HepG2 (cell line): ENCODE results near the gene OPN5. TPM values are rescaled to one million over a fixed set of nuclear protein-coding genes. Genes with fewer than 3 reads are reported as not detected.

ENCODE experiments used
- ATAC-seq: fragments of 200-7000 bp; cut with Tn5 transposase; 3 replicates; pipeline ENCODE4 v1.9.1; 2020; ENCODE audit warnings: mild to moderate bottlenecking, moderate library complexity
- BruUV-seq: library from RNA; stranded (reverse); fragments of 400-500 nt; replicated peaks from 2 replicates; lab custom pipeline; 2021; lab: Mats Ljungman, UMichigan
- CTCF ChIA-PET: fragments of 300-600 bp; formaldehyde crosslinking; extraction: SDS; loops from one replicate; lab custom pipeline; 2021; ENCODE audit warnings: low total read pairs, inconsistent platforms, low intra/inter-chr PET ratio; lab: Yijun Ruan, JAX
- POLR2A ChIA-PET: fragments of 350-600 bp; sonication (Branson Sonifier 250); formaldehyde crosslinking; loops from one replicate; lab custom pipeline; 2020; ENCODE audit warnings: antibody characterized with exemption, inconsistent platforms; lab: Yijun Ruan, JAX
- DNase-seq: peaks from one replicate; pipeline ENCODE4 v3.0.0-alpha.2; 2015; ENCODE audit warnings: low spot score
- FAIRE-seq: peaks from 3 replicates; lab custom pipeline; 2011; peaks lifted over from hg19 to GRCh38; lab: Jason Lieb, UNC
- H2AFZ ChIP-seq: one replicate; pipeline ENCODE4 v1.6.1; 2011; ENCODE audit warnings: low read length, inconsistent platforms
- H3K27ac ChIP-seq: fragments of 300-600 bp; 3 replicates; pipeline ENCODE4 v1.8.0; 2011; ENCODE audit warnings: mixed run types, mild to moderate bottlenecking, mixed read lengths, low read length, inconsistent platforms; ENCODE audit not compliant: insufficient read depth; ENCODE audit errors: extremely low read length
- H3K27me3 ChIP-seq, 2 experiments: fragments of 200-600 bp in 1 of 2; 2 replicates in 1 of 2; 3 replicates in 1 of 2; pipeline versions ENCODE4 v1.6.0 to v1.8.0; 2011; ENCODE audit warnings: low read length in 2 of 2, mild to moderate bottlenecking in 2 of 2, moderate library complexity in 2 of 2, inconsistent platforms in 1 of 2; ENCODE audit not compliant: insufficient read depth in 2 of 2, control insufficient read depth in 1 of 2
- H3K36me3 ChIP-seq, 2 experiments: fragments of 200-600 bp in 1 of 2; replicated peaks in 1 of 2; 2 replicates in 1 of 2; 3 replicates in 1 of 2; pipeline versions ENCODE4 v1.5.1 to v1.8.0; 2011; ENCODE audit warnings: low read length in 2 of 2, inconsistent platforms in 1 of 2; ENCODE audit not compliant: insufficient read depth in 2 of 2, control insufficient read depth in 1 of 2
- H3K4me1 ChIP-seq: 2 replicates; pipeline ENCODE4 v1.5.1; 2012; ENCODE audit warnings: low read length, inconsistent platforms; ENCODE audit not compliant: insufficient read depth
- H3K4me2 ChIP-seq: 2 replicates; pipeline ENCODE4 v1.6.0; 2011; ENCODE audit warnings: low read depth, low read length, inconsistent platforms
- H3K4me3 ChIP-seq, 3 experiments: fragments of 200-600 bp in 1 of 3; sonication (generic), shearing (Covaris generic) in 1 of 3; replicated peaks in 1 of 3; 2 replicates each; pipeline ENCODE4 v1.5.1; 2011 to 2016; ENCODE audit warnings: low read length in 3 of 3, inconsistent platforms in 2 of 3, low read depth in 2 of 3, mild to moderate bottlenecking in 2 of 3, control low read depth in 1 of 3, mixed read lengths in 1 of 3; ENCODE audit not compliant: insufficient read depth in 1 of 3
- H3K79me2 ChIP-seq: one replicate; pipeline ENCODE4 v1.6.1; 2011; ENCODE audit warnings: low read length, inconsistent platforms; ENCODE audit not compliant: insufficient read depth
- H3K9ac ChIP-seq: 2 replicates; pipeline ENCODE4 v1.6.0; 2011; ENCODE audit warnings: mild to moderate bottlenecking, low read depth, low read length, inconsistent platforms; ENCODE audit not compliant: insufficient read depth
- H3K9me3 ChIP-seq: 2 replicates; pipeline ENCODE4 v1.5.1; 2012; ENCODE audit warnings: mild to moderate bottlenecking, low read length
- H4K20me1 ChIP-seq: 2 replicates; pipeline ENCODE4 v1.6.0; 2011; ENCODE audit warnings: inconsistent platforms, mild to moderate bottlenecking, low read length, moderate library complexity; ENCODE audit not compliant: insufficient read depth
- EZH2 ChIP-seq: conservative IDR thresholded peaks from 2 replicates; pipeline ENCODE4 v1.6.1; 2012; ENCODE audit warnings: mild to moderate bottlenecking, low read depth, low read length, moderate library complexity
- IKZF4 ChIP-seq: sonication (generic); formaldehyde crosslinking; IDR thresholded peaks from 2 replicates; pipeline ENCODE4 v1.5.1; 2020; ENCODE audit warnings: borderline replicate concordance, mild to moderate bottlenecking, low read depth, missing genetic modification reagents; ENCODE audit errors: not compliant biosample characterization
- IKZF5 ChIP-seq: IDR thresholded peaks from 2 replicates; pipeline ENCODE4 v1.6.1; 2018; ENCODE audit warnings: missing genetic modification reagents, mild to moderate bottlenecking, missing compliant biosample characterization
- IRX3 ChIP-seq: sonication (generic); formaldehyde crosslinking; IDR thresholded peaks from 2 replicates; pipeline ENCODE4 v1.8.1; 2023; ENCODE audit warnings: mild to moderate bottlenecking, low read depth, missing genetic modification reagents, borderline replicate concordance
- RFXAP ChIP-seq: sonication (generic); formaldehyde crosslinking; IDR thresholded peaks from 2 replicates; pipeline ENCODE4 v1.4.0; 2020; ENCODE audit warnings: missing genetic modification reagents, borderline replicate concordance
- RNF219 ChIP-seq: sonication (generic); formaldehyde crosslinking; IDR thresholded peaks from 2 replicates; pipeline ENCODE4 v1.5.0; 2020; ENCODE audit warnings: mild to moderate bottlenecking, missing genetic modification reagents
- RXRB ChIP-seq: IDR thresholded peaks from 2 replicates; pipeline ENCODE4 v1.6.1; 2016; ENCODE audit warnings: borderline replicate concordance, missing genetic modification reagents, missing compliant biosample characterization
- SYNCRIP ChIP-seq: fragments of 200-400 bp; formaldehyde crosslinking; IDR thresholded peaks from 2 replicates; pipeline ENCODE4 v1.6.1; 2018; ENCODE audit warnings: mild to moderate bottlenecking, low read depth, low read length; ENCODE audit not compliant: insufficient read depth
- TFE3 ChIP-seq: IDR thresholded peaks from 2 replicates; pipeline ENCODE4 v1.6.1; 2016
- ZNF260 ChIP-seq: sonication (generic); formaldehyde crosslinking; IDR thresholded peaks from 2 replicates; pipeline ENCODE4 v1.4.0; 2020; ENCODE audit warnings: missing genetic modification reagents, low read depth, mild to moderate bottlenecking, borderline replicate concordance
- ZNF331 ChIP-seq: sonication (generic); formaldehyde crosslinking; IDR thresholded peaks from 2 replicates; pipeline ENCODE4 v1.4.0; 2020; ENCODE audit warnings: missing genetic modification reagents
- ZNF343 ChIP-seq: sonication (generic); formaldehyde crosslinking; IDR thresholded peaks from 2 replicates; pipeline ENCODE4 v1.4.0; 2020; ENCODE audit warnings: mild to moderate bottlenecking, missing genetic modification reagents
- ZNF644 ChIP-seq: IDR thresholded peaks from 2 replicates; pipeline ENCODE4 v1.6.1; 2016; ENCODE audit warnings: low read depth
- WGBS: methylation state at CpG from one replicate; pipeline ENCODE4 v1.1.6; 2017; ENCODE audit warnings: low lambda C conversion rate; 5-methylcytosine and 5-hydroxymethylcytosine counted together
- in situ Hi-C: cut with HindIII; loops from 2 replicates; pipeline ENCODE4 v1.10.0; 2017; ENCODE audit warnings: low pct_unique_long_range_greater_than_20kb; ENCODE audit not compliant: extremely low pct_ligation_motif_present
- intact Hi-C: fragments of 100-400 bp; cut with micrococcal nuclease; formaldehyde crosslinking; loops from one replicate; pipeline ENCODE4 v1.10.0; 2022; ENCODE audit not compliant: unreplicated experiment
- polyA plus RNA-seq, 8 experiments: library from polyadenylated mRNA; depleted of rRNA in 3 of 8; stranded (reverse) in 7 of 8; unstranded in 1 of 8; fragments of >200 nt; fragmentation: Illumina TruSeq in 4 of 8; extraction: Trizol in 4 of 8; gene quantifications; 2 replicates each; pipeline versions ENCODE4 v1.2.1 to v1.2.3, GENCODE V29; 2011 to 2016; ENCODE audit warnings: low read depth in 4 of 8, missing spikeins in 1 of 8, mixed read lengths in 1 of 8; ENCODE audit not compliant: insufficient read depth in 1 of 8
- total RNA-seq, 5 experiments: library from RNA; depleted of rRNA; stranded (reverse); fragments of >200 nt; fragmentation: Illumina TruSeq; extraction: Trizol; gene quantifications; 2 replicates each; pipeline ENCODE4 v1.2.3, GENCODE V29; 2016; ENCODE audit warnings: low read depth in 1 of 5

The OPN5 gene
- total and polyA plus RNA-seq, 2 of the 13 experiments (the other 11 are each of a cell fraction or from before 2014, with no cell fraction given): not detected

- H3K27ac ChIP-seq: no peak overlapping the region
- no peak for FAIRE-seq
- ChIA-PET CTCF (no interaction called here), POLR2A (no interaction called here)
- 3% methylated on average over 1 of the region's 1 CpG for WGBS
- no peak overlapping the region for H3K4me3 ChIP-seq
- no peak overlapping the region for H3K9ac ChIP-seq
- no peak overlapping the region for H3K4me2 ChIP-seq
- H3K27me3 ChIP-seq: peaks cover 0 to 2% of the 10 kb centered on the region in 2 experiments; a peak in 1 of 5 replicates
- H2AFZ ChIP-seq: no peak overlapping the region
- H4K20me1 ChIP-seq: no peaks in the 10 kb centered on the region
- no peaks in the 10 kb centered on the region for H3K4me1 ChIP-seq
- no peak for ATAC-seq
- H3K9me3 ChIP-seq: no peaks in the 10 kb centered on the region
- no peak for TF ChIP-seq ZNF644
- TF ChIP-seq SYNCRIP: no peak
- no peak for TF ChIP-seq ZNF260 (CRISPR knock-in tag)
- no peak for TF ChIP-seq IKZF4
- TF ChIP-seq TFE3 (CRISPR knock-in tag): no peak
- TF ChIP-seq RFXAP: no peak
- no peak for TF ChIP-seq ZNF331 (CRISPR knock-in tag)
- no peak for TF ChIP-seq IRX3 (CRISPR knock-in tag)
- TF ChIP-seq IKZF5 (CRISPR knock-in tag): no peak
- no peak for TF ChIP-seq RXRB (CRISPR knock-in tag)
- TF ChIP-seq EZH2: no peak
- no peak for TF ChIP-seq ZNF343 (CRISPR knock-in tag)
- no peak for TF ChIP-seq RNF219 (CRISPR knock-in tag)
- DNase-seq: no peak
- in situ Hi-C loops: no loop called here
- intact Hi-C loops: no loop called here
- no peaks in the 10 kb centered on the region for H3K79me2 ChIP-seq
- no TSS peak for BruUV-seq
- H3K36me3 ChIP-seq: no peaks in the 10 kb centered on the region
Measured at GRCh38 chr6:47854971-47855370, 73.1 kb downstream of the OPN5 start.
